GM12878 (cell line): Measurements from ENCODE around the gene CD164L2. TPM values are rescaled to one million over a fixed set of nuclear protein-coding genes. Genes with fewer than 3 reads are reported as not detected.

ENCODE experiments used
- ATAC-seq: fragments of 200-7000 bp; cut with Tn5 transposase; 3 replicates; pipeline ENCODE4 v1.9.1; 2020; ENCODE audit warnings: mild to moderate bottlenecking, moderate library complexity
- BruUV-seq: library from RNA; stranded (reverse); fragments of 400-500 nt; replicated peaks from 2 replicates; lab custom pipeline; 2021; lab: Mats Ljungman, UMichigan
- CTCF ChIA-PET: fragments of 300-600 bp; sonication (Branson Sonifier 250); formaldehyde crosslinking; extraction: SDS; loops from one replicate; lab custom pipeline; 2021; ENCODE audit warnings: inconsistent platforms; lab: Yijun Ruan, JAX
- POLR2A ChIA-PET: fragments of 350-600 bp; formaldehyde crosslinking; extraction: SDS; loops from one replicate; lab custom pipeline; 2021; ENCODE audit warnings: inconsistent platforms; lab: Charles Lee
- RAD21 ChIA-PET: fragments of 300-600 bp; sonication (Branson Sonifier 250); formaldehyde crosslinking; loops from one replicate; lab custom pipeline; 2023; ENCODE audit warnings: antibody characterized with exemption; ENCODE audit not compliant: unreplicated experiment; lab: Charles Lee
- SMC1A ChIA-PET: fragments of 300-600 bp; sonication (Branson Sonifier 250); formaldehyde crosslinking; loops from one replicate; lab custom pipeline; 2023; ENCODE audit not compliant: unreplicated experiment, uncharacterized antibody; lab: Charles Lee
- DNase-seq: peaks from one replicate; pipeline ENCODE4 v3.0.0-alpha.2; 2011; ENCODE audit warnings: low read depth, low spot score
- FAIRE-seq: peaks from 3 replicates; lab custom pipeline; 2011; peaks lifted over from hg19 to GRCh38; lab: Jason Lieb, UNC
- H2AFZ ChIP-seq: 2 replicates; pipeline ENCODE4 v1.6.0; 2011; ENCODE audit warnings: low read depth, low read length, control low read depth; ENCODE audit not compliant: control insufficient read depth
- H3K27ac ChIP-seq: 2 replicates; pipeline ENCODE4 v1.5.1; 2011; ENCODE audit warnings: control low read depth; ENCODE audit not compliant: control insufficient read depth, insufficient read depth
- H3K27me3 ChIP-seq, 2 experiments: replicated peaks in 1 of 2; 2 replicates each; pipeline versions ENCODE4 v1.6.0 to v1.6.1; 2011; ENCODE audit warnings: low read length in 1 of 2; ENCODE audit not compliant: control insufficient read depth in 2 of 2, insufficient read depth in 2 of 2
- H3K36me3 ChIP-seq, 2 experiments: 2 replicates each; pipeline ENCODE4 v1.5.1; 2011; ENCODE audit warnings: low read length in 1 of 2; ENCODE audit not compliant: control insufficient read depth in 2 of 2, insufficient read depth in 2 of 2
- H3K4me1 ChIP-seq: 2 replicates; pipeline ENCODE4 v1.6.1; 2011; ENCODE audit warnings: mild to moderate bottlenecking, low read length, moderate library complexity, mixed read lengths; ENCODE audit not compliant: control insufficient read depth, insufficient read depth
- H3K4me2 ChIP-seq: 2 replicates; pipeline ENCODE4 v1.6.0; 2011; ENCODE audit warnings: control low read depth; ENCODE audit not compliant: control insufficient read depth, insufficient read depth
- H3K4me3 ChIP-seq: fragments of 200-600 bp; sonication (generic); 2 replicates; pipeline ENCODE4 v1.5.1; 2016
- H3K79me2 ChIP-seq: 2 replicates; pipeline ENCODE4 v1.6.0; 2011; ENCODE audit warnings: low read length; ENCODE audit not compliant: control insufficient read depth, insufficient read depth
- H3K9ac ChIP-seq: 2 replicates; pipeline ENCODE4 v1.8.0; 2011; ENCODE audit warnings: low read length, control low read depth, mixed read lengths; ENCODE audit not compliant: control insufficient read depth, insufficient read depth
- H3K9me3 ChIP-seq: replicated peaks from 3 replicates; pipeline ENCODE4 v1.5.1; 2011; ENCODE audit warnings: mild to moderate bottlenecking, low read length; ENCODE audit not compliant: control insufficient read depth, insufficient read depth
- H4K20me1 ChIP-seq: 2 replicates; pipeline ENCODE4 v1.6.0; 2011; ENCODE audit not compliant: control insufficient read depth, insufficient read depth
- CBFB ChIP-seq: IDR thresholded peaks from 2 replicates; pipeline ENCODE4 v1.6.1; 2016; ENCODE audit warnings: antibody characterized with exemption, low read depth
- CBX5 ChIP-seq: sonication (generic); IDR thresholded peaks from 2 replicates; pipeline ENCODE4 v1.6.1; 2016; ENCODE audit warnings: low read depth, moderate library complexity, mild to moderate bottlenecking, inconsistent platforms
- KDM1A ChIP-seq: fragments of 200-600 bp; sonication (generic); IDR thresholded peaks from 2 replicates; pipeline ENCODE4 v1.6.1; 2016; ENCODE audit warnings: borderline replicate concordance
- NR2C1 ChIP-seq: fragments of 450-650 bp; IDR thresholded peaks from 2 replicates; pipeline ENCODE4 v1.6.1; 2017; ENCODE audit warnings: antibody characterized with exemption, mild to moderate bottlenecking, moderate library complexity
- PAX5 ChIP-seq: IDR thresholded peaks from 2 replicates; pipeline ENCODE4 v1.6.1; 2011; ENCODE audit warnings: low read depth, low read length, borderline replicate concordance
- TCF12 ChIP-seq: IDR thresholded peaks from 2 replicates; pipeline ENCODE4 v1.6.1; 2011; ENCODE audit warnings: low read depth, mild to moderate bottlenecking, low read length
- ZBED1 ChIP-seq: IDR thresholded peaks from 2 replicates; pipeline ENCODE4 v1.6.1; 2016; ENCODE audit warnings: borderline replicate concordance
- WGBS: methylation state at CpG from one replicate; pipeline ENCODE4 v1.1.6; 2016; ENCODE audit warnings: low lambda C conversion rate; ENCODE audit not compliant: insufficient replicate concordance, insufficient coverage; ENCODE audit errors: missing lambda C conversion rate; 5-methylcytosine and 5-hydroxymethylcytosine counted together
- in situ Hi-C: fragments of 300-500 bp; cut with MboI; formaldehyde crosslinking; loops from 9 replicates; pipeline ENCODE4 v1.14.3; 2018; ENCODE audit warnings: mixed read lengths
- intact Hi-C: fragments of 100-400 bp; cut with micrococcal nuclease; formaldehyde crosslinking; loops from one replicate; pipeline ENCODE4 v1.14.2; 2022; ENCODE audit not compliant: unreplicated experiment
- polyA plus RNA-seq, 11 experiments: library from polyadenylated mRNA; depleted of rRNA in 4 of 11; unstranded in 6 of 11; stranded (reverse) in 5 of 11; fragments of >200 nt; fragmentation: Nextera tagmentation in 4 of 11; fragmentation: Illumina TruSeq in 1 of 11; extraction: Ambion mirVana in 4 of 11; extraction: Trizol in 1 of 11; gene quantifications; 1 replicate in 1 of 11; 2 replicates in 10 of 11; pipeline versions ENCODE4 v1.2.1 to v1.2.3, GENCODE V29; 2011 to 2016; ENCODE audit warnings: inconsistent platforms in 2 of 11, missing spikeins in 2 of 11, low read depth in 1 of 11
- total RNA-seq, 4 experiments: library from RNA; depleted of rRNA in 3 of 4; stranded (reverse); fragments of >200 nt in 3 of 4; fragmentation: Illumina TruSeq in 1 of 4; extraction: Trizol in 1 of 4; gene quantifications; 2 replicates each; pipeline versions ENCODE4 v1.2.1 to v1.2.3, GENCODE V29; 2013 to 2021
- TF ChIP-seq, protein P1 (sequence below), 3 experiments: IDR thresholded peaks in 2 of 3; conservative IDR thresholded peaks in 1 of 3; 2 replicates each; pipeline ENCODE4 v1.5.1; 2011; ENCODE audit warnings: low read depth in 3 of 3, low read length in 3 of 3, mild to moderate bottlenecking in 3 of 3, control low read depth in 2 of 3, moderate library complexity in 2 of 3, inconsistent platforms in 1 of 3, mixed read lengths in 1 of 3; ENCODE audit not compliant: control insufficient read depth in 2 of 3, insufficient read depth in 1 of 3; ENCODE audit errors: extremely low read depth in 1 of 3
- TF ChIP-seq, protein P2 (sequence below): IDR thresholded peaks from 2 replicates; pipeline ENCODE4 v1.6.1; 2012; ENCODE audit warnings: low read depth, low read length, improper control_type of control experiment
- TF ChIP-seq, protein P3 (sequence below): IDR thresholded peaks from 2 replicates; pipeline ENCODE4 v1.6.1; 2011; ENCODE audit warnings: borderline replicate concordance, low read depth, mild to moderate bottlenecking, moderate library complexity, low read length; ENCODE audit not compliant: insufficient read depth, poor library complexity, severe bottlenecking
- TF ChIP-seq, protein P4 (sequence below): IDR thresholded peaks from 2 replicates; pipeline ENCODE4 v1.6.1; 2011; ENCODE audit warnings: borderline replicate concordance, low read depth, mild to moderate bottlenecking, moderate library complexity, mixed read lengths, low read length; ENCODE audit not compliant: insufficient read depth; ENCODE audit errors: extremely low read length

The CD164L2 gene
- total and polyA plus RNA-seq, 10 of the 15 experiments (the other 5 are each of a cell fraction or from before 2014, with no cell fraction given) = not detected

DNA sequence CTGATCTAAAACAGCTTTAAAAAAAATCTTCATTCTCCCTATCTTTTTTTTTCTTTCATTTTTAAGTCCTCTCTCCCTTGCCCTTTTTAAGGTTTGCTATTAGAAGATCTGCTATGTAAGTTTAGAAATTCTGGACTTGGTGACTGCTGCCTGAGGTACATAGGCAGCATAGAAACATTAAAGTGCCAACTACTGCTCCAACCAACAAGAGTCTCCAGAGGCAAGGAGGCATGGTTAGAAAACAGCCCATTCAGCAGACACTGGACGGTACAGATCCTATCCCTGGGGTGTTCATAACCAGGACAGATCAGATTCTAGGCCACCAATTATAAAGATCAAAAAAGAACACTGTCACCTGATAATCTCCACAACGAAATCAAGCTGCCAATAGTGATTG, 45.9 kb upstream of the CD164L2 start:
- Histone ChIP-seq H2AFZ (no peak overlapping the region), H3K27me3 (no peaks in the 10 kb centered on the region), H3K36me3 (peaks cover 8 to 28% of the 10 kb centered on the region in 2 experiments), H3K9ac (0 out of 2 replicates have a peak overlapping the region, but pooled peaks have one; percentile 36), H3K27ac (peak overlapping the region; percentile 63), H3K4me3 (peak overlapping the region; percentile 37), H3K9me3 (no peaks in the 10 kb centered on the region), H3K4me2 (peak overlapping the region; percentile 56), H3K79me2 (peaks cover 77% of the 10 kb centered on the region), H4K20me1 (no peaks in the 10 kb centered on the region), H3K4me1 (peaks cover 59% of the 10 kb centered on the region)
- ChIA-PET POLR2A (interaction anchor here (0.7 to 5.4 kb wide), 13 partner anchors 7 to 63 kb away, joined by 3 to 43 read pairs (median 4); no protein-coding TSS in a partner anchor), RAD21 (interaction anchor here (0.7 to 6.3 kb wide), 6 partner anchors 8 to 59 kb away, joined by 3 to 47 read pairs (median 6); no protein-coding TSS in a partner anchor), SMC1A (interaction anchor here (1.3 to 22.2 kb wide), 7 partner anchors 9 to 71 kb away, joined by 4 to 470 read pairs (median 13); no protein-coding TSS in a partner anchor), CTCF (interaction anchor here (0.7 to 18.9 kb wide), 10 partner anchors 10 to 178 kb away, joined by 3 to 240 read pairs (median 3); no protein-coding TSS in a partner anchor)
- FAIRE-seq = no peak
- intact Hi-C loops = no loop called here
- DNase-seq = no peak
- in situ Hi-C loops = no loop called here
- no peak for ATAC-seq
- no peak for TF ChIP-seq NR2C1
- TF ChIP-seq, protein P1, sequence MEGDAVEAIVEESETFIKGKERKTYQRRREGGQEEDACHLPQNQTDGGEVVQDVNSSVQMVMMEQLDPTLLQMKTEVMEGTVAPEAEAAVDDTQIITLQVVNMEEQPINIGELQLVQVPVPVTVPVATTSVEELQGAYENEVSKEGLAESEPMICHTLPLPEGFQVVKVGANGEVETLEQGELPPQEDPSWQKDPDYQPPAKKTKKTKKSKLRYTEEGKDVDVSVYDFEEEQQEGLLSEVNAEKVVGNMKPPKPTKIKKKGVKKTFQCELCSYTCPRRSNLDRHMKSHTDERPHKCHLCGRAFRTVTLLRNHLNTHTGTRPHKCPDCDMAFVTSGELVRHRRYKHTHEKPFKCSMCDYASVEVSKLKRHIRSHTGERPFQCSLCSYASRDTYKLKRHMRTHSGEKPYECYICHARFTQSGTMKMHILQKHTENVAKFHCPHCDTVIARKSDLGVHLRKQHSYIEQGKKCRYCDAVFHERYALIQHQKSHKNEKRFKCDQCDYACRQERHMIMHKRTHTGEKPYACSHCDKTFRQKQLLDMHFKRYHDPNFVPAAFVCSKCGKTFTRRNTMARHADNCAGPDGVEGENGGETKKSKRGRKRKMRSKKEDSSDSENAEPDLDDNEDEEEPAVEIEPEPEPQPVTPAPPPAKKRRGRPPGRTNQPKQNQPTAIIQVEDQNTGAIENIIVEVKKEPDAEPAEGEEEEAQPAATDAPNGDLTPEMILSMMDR (IDR thresholded peaks at IDR 0.05 in 2 of 3, conservative IDR thresholded peaks at IDR 0.05 in 1 of 3; ENCODE audit: control insufficient read depth in 2 of 3, extremely low read depth in 1 of 3, insufficient read depth in 1 of 3, low read depth in 3 of 3, low read length in 3 of 3) = no peak
- TF ChIP-seq, protein P2, sequence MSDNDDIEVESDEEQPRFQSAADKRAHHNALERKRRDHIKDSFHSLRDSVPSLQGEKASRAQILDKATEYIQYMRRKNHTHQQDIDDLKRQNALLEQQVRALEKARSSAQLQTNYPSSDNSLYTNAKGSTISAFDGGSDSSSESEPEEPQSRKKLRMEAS = no peak
- TF ChIP-seq CBFB = no peak
- TF ChIP-seq TCF12 = no peak
- no peak for TF ChIP-seq PAX5
- TF ChIP-seq KDM1A = no peak
- TF ChIP-seq, protein P3, sequence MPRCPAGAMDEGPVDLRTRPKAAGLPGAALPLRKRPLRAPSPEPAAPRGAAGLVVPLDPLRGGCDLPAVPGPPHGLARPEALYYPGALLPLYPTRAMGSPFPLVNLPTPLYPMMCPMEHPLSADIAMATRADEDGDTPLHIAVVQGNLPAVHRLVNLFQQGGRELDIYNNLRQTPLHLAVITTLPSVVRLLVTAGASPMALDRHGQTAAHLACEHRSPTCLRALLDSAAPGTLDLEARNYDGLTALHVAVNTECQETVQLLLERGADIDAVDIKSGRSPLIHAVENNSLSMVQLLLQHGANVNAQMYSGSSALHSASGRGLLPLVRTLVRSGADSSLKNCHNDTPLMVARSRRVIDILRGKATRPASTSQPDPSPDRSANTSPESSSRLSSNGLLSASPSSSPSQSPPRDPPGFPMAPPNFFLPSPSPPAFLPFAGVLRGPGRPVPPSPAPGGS = no peak
- TF ChIP-seq, protein P4, sequence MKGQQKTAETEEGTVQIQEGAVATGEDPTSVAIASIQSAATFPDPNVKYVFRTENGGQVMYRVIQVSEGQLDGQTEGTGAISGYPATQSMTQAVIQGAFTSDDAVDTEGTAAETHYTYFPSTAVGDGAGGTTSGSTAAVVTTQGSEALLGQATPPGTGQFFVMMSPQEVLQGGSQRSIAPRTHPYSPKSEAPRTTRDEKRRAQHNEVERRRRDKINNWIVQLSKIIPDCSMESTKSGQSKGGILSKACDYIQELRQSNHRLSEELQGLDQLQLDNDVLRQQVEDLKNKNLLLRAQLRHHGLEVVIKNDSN = no peak
- no peak for TF ChIP-seq ZBED1
- no peak for TF ChIP-seq CBX5
- 32% methylated on average over 2 of the region's 2 CpGs for WGBS
- no TSS peak for BruUV-seq
